ENCODE measurements around the gene TUBB.

The TUBB gene

DNA sequence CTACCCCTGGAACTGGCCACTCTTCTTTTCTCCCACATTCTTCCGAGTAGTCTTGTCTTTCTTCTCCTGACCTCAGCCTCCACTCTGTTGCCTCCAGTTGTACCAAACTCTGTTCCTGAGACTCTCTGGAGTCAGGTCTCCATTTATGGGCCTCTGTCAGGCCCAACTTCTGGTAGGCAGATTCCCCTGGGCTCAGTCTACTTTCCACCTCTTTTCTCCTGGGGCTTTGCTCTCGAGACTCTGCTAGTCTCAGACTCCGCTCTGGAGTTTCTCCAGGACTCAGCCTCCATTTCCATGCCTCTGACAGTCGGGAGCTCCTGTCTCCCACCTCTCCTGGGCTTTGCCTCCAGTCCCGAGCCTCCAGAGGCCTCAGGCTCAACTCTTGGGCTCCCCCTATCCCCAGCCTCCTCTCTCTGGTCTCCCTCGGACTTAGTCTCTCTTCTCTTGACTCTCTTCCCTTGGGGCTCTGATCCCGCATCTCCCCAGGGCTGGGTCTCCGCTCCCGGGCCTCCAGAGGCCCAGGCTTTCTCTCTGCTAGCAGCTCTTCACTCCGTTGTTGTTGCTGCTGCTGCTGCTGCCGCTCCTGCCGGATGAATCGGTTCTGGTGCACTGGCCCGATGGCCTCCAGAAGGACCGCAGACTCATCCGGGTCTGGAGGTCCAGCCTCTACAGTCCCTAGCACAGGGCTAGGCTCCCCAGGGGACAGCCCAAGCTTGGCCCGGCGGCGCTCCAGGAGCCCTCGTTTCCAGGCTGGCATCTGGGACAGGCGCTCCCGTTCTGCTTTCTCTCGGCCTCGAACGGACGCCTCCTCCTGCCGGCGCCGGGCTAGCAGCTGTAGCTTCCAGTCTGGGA, 34.8 kb upstream of the TUBB start:
- DNase-seq (ENCODE audit: low spot score): no peak

DNA sequence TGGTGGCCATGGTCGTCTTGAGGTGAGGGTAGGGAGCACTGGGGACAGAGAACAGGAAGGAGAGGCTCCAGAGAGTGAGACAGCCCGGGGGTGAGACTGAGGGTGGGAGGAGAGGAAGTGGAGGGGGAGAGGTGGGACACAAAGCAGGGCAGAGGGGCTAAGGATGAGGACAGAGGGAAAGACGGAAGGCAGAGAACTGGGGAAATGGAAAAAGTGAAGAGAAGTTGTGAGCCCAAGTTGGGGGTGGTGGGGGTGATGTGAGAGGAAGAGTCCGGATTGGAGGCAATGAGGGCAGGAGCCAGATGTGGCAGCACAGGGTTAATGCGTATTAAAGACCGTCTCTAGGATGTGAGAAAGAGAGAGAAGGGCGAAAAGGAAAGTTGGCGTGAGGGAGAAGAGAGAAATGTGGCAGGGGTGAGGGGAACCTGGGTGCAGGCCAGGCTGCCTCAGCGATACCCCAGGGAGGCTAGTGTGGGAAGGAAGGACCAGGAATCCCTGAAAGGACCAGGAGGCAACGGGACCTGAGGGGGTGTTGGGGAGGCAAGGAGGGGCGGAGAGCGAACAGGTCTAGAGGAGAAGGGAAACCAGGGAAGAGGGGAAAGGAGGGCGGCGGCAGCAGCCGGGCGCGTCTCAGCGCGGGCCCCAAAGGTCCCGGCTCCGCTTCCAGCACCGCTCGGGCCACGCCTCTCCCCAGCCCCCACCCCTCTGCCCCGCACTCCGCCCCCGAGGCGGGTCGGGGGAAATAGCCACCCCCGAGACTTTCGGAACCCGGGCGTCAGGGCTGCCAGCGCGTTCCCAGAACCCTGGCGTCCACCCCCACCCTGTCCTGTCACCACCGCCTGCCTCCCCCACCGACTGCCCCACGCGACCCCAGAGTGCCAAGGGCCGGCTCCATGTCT, 33.9 kb upstream of the TUBB start, which contains the start of gene PPP1R18:
PPP1R18 (minus strand) TSS at position 637 of the 899 bp plus-strand sequence; CDS start at position 10, 627 bp downstream.
- TF ChIP-seq, protein P1, sequence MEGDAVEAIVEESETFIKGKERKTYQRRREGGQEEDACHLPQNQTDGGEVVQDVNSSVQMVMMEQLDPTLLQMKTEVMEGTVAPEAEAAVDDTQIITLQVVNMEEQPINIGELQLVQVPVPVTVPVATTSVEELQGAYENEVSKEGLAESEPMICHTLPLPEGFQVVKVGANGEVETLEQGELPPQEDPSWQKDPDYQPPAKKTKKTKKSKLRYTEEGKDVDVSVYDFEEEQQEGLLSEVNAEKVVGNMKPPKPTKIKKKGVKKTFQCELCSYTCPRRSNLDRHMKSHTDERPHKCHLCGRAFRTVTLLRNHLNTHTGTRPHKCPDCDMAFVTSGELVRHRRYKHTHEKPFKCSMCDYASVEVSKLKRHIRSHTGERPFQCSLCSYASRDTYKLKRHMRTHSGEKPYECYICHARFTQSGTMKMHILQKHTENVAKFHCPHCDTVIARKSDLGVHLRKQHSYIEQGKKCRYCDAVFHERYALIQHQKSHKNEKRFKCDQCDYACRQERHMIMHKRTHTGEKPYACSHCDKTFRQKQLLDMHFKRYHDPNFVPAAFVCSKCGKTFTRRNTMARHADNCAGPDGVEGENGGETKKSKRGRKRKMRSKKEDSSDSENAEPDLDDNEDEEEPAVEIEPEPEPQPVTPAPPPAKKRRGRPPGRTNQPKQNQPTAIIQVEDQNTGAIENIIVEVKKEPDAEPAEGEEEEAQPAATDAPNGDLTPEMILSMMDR (IDR thresholded peaks at IDR 0.05; ENCODE audit: extremely low read depth, missing control alignments): no peak
- peak; percentile 84 for DNase-seq (ENCODE audit: low spot score)

More for the DNA sequence above, 34.8 kb upstream of the TUBB start:
- TF ChIP-seq, protein P1 (IDR thresholded peaks at IDR 0.05; ENCODE audit: extremely low read depth, missing control alignments): peak; percentile 23

DNA sequence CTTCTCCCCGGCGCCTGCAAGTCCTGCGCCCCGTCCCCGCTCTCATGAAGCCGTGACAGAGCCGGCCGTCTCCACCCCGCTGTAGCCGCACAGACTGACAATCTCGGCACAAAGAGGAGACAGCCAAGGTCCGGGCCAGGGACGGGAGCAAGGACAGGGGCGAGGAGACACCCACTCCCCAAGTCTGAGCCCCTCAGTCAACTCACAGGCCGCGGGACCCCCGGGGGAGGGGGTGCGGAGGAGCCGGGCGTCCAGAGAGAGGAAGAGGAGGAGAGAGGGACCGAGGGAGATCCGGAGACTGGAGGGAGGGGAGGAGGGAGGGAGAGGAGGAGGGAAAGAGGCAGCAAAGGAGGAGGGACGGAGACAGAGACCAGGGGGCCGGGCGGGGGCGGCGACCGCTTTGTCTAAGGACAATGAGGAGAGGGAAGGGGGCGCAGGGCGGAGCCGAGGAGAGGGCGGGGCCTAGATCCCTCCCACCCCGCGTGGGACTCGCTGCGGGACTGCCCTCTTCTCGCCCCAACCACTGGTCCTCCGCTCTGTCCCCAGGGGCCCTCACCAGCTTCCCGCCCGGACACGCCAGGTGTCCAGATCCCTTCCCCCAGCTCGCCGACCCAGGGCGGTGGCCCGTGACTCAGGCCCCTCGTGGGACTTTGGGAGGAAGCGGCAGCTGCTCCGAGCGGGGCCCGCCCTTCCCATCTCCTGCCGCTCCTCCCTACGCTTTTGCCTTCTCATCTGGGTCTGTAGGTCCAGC, 33.1 kb upstream of the TUBB start:
- peak; percentile 90 for DNase-seq (ENCODE audit: low spot score)
- TF ChIP-seq, protein P1 (IDR thresholded peaks at IDR 0.05; ENCODE audit: extremely low read depth, missing control alignments): no peak

DNA sequence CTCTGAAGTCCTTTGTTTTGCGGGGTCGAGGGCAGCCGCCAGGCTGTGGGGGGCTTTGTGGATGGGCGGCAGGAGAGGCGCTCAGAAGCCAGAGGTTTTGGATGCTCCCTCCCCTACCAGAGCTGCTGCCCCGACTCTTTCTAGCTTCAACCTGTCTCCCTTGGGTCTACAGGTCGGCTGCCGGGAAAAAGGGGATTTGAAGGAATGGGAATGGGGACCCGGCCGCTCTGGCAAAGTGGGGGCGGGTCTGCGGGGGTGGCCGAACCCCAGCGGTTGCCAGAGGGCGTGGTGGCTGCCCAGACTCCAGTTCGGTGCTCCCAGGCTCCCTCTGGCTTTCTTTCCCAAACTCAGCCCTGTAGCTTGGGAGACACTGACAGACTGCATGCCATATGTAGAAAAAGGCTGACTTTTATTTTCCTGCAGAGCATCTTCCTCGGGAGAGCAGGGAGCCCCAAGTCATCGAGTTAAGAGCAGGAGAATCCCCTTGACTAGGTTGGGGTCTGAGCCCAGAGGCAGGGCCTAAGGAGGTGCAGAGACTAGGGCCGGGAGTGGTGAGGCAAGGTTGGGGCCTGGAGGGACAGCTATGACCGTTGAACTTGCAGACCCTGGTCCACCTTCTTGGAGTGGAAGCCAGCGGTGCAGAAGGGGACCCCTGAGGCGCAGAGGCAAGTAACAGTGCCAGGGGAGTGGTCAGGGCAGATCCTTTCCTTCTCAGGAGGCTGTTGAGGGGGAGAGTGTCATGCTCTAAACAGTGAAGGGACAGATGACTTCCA, 32.3 kb upstream of the TUBB start:
- TF ChIP-seq, protein P1 (IDR thresholded peaks at IDR 0.05; ENCODE audit: extremely low read depth, missing control alignments): no peak
- DNase-seq (ENCODE audit: low spot score): no peak

DNA sequence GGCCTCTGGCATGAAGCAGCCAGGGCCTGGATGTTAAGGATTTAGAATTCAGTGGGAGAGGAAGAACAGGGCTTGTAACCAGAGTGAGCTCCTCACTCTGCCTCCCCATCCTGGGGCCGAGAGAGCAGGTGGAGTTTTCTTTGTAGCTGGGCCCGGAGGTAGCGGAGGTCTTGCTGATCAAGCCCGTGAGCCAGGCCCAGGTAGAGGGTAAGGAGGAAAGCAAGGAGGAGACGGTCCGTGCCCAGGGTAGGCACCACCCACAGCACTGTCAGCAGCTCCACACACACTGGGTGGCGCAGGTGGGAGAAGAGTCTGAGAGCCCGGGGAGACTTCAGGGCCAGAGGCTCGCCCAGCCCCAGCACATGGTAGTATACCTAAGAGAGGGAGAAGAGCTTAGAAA, 31.6 kb upstream of the TUBB start:
- no peak for DNase-seq (ENCODE audit: low spot score)
- TF ChIP-seq, protein P1 (IDR thresholded peaks at IDR 0.05; ENCODE audit: extremely low read depth, missing control alignments): no peak

DNA sequence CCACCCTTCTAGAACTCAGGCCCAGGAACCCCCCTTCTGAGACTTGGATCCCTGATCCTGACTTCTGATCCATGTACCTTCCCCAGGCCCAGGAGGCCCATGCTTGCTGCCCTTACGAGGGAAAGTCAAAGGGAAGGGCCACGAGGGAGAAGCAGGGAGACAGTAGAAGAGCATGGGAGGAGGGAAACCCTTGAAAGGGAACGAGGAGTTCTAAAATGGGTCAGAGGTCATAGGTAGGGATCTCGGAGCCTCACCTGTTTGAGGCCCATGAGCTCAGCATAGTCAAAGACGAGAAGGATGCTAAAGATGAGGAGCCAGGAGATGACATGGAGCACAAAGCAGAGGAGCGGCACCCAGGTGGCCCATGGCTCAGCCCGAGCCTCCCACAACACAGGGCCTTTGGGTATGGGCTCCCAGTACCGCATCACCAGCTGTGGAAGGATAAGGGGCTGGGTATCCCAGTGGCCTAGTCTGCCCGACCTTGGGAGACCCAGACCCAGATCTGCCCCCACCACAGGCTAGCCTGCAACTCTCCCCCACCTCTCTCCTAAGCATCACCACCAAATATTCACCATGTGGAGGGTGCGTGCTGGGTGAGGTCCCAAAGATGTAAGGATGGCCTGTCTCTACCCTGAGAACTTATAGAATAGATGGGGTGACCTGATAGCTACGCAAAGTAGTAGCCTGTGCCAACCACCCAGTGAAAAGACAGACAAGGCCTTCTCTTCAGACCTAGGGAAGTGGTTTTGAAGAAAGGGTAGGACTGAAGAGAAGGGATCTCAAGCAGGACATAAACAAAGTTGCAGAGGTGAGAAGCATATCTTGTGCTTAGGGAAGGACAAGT, 30.9 kb upstream of the TUBB start:
- no peak for DNase-seq (ENCODE audit: low spot score)
- TF ChIP-seq, protein P1 (IDR thresholded peaks at IDR 0.05; ENCODE audit: extremely low read depth, missing control alignments): no peak
